Left renal cortex interstitium (tissue), 4 donors: ENCODE measurements around the gene AGAP1. TPM values are rescaled to one million over a fixed set of nuclear protein-coding genes. Genes with fewer than 3 reads are reported as not detected.

Experiments
- DNase-seq, 4 donors: peaks; one replicate each; pipeline ENCODE4 v3.0.0-alpha.2; 2013; ENCODE audit warnings: low read depth in 4 of 4, low spot score in 2 of 4, missing footprints in 1 of 4
- polyA plus RNA-seq, 4 donors: library from polyadenylated mRNA; unstranded; fragments of 120-200 nt; gene quantifications; one replicate each; pipeline ENCODE4 v1.2.1, GENCODE V29; 2013; ENCODE audit not compliant: insufficient read length in 4 of 4

AGAP1 gene
- polyA plus RNA-seq, 4 donors, result 18.1 to 22.7 (median 19.7) TPM

GRCh38 chr2:235672720-235673119 is 178.9 kb downstream of the AGAP1 start:
- no peak for DNase-seq

GRCh38 chr2:235674146-235674545 is 180.3 kb downstream of the AGAP1 start:
- no peak for DNase-seq

- DNase-seq, result no peak
Observed at GRCh38 chr2:235674812-235675211, 181.0 kb downstream of the AGAP1 start.

GRCh38 chr2:235675678-235676535 is 182.1 kb downstream of the AGAP1 start:
- DNase-seq, result no peak

- DNase-seq, result no peak
Observed at GRCh38 chr2:235676536-235676799, 182.6 kb downstream of the AGAP1 start.

GRCh38 chr2:235677276-235677788 is 183.5 kb downstream of the AGAP1 start:
- DNase-seq, result no peak

- no peak for DNase-seq
Observed at GRCh38 chr2:235677937-235678336, 184.1 kb downstream of the AGAP1 start.

- DNase-seq, result no peak
Observed at GRCh38 chr2:235678712-235679111, 184.9 kb downstream of the AGAP1 start.

GRCh38 chr2:235679471-235679870 is 185.6 kb downstream of the AGAP1 start:
- no peak for DNase-seq

- DNase-seq, result no peak
Observed at GRCh38 chr2:235685024-235685721, 191.3 kb downstream of the AGAP1 start.

- no peak for DNase-seq
Observed at GRCh38 chr2:235688511-235689426, 194.9 kb downstream of the AGAP1 start.

GRCh38 chr2:235689427-235689853 is 195.6 kb downstream of the AGAP1 start:
- DNase-seq, result no peak

GRCh38 chr2:235690082-235690808 is 196.4 kb downstream of the AGAP1 start:
- no peak for DNase-seq

GRCh38 chr2:235690809-235691450 is 197.1 kb downstream of the AGAP1 start:
- no peak for DNase-seq

- no peak for DNase-seq
Observed at GRCh38 chr2:235692076-235692475, 198.2 kb downstream of the AGAP1 start.

GRCh38 chr2:235692671-235693171 is 198.9 kb downstream of the AGAP1 start:
- DNase-seq, result no peak

- no peak for DNase-seq
Observed at GRCh38 chr2:235693279-235693678, 199.4 kb downstream of the AGAP1 start.

GRCh38 chr2:235694721-235695601 is 201.1 kb downstream of the AGAP1 start:
- DNase-seq, result no peak

- no peak for DNase-seq
Observed at GRCh38 chr2:235695602-235695895, 201.7 kb downstream of the AGAP1 start.
